ENCODE data around the gene TBL3.
A peak's percentile ranks its signal among the peaks of the same experiment; 100 is the strongest.

The TBL3 gene

GRCh38 chr16:1990351-1991134 is 18.7 kb downstream of the TBL3 start:
- peak overlapping the region; percentile 80 for H3K4me3 ChIP-seq (ENCODE audit: low read length)
- H3K27ac ChIP-seq (ENCODE audit: low read length): no peak overlapping the region
- peaks cover 17% of the 10 kb centered on the region; the same call in 1 of the 2 replicates for H3K4me1 ChIP-seq (ENCODE audit: insufficient read depth, low read length)

DNA sequence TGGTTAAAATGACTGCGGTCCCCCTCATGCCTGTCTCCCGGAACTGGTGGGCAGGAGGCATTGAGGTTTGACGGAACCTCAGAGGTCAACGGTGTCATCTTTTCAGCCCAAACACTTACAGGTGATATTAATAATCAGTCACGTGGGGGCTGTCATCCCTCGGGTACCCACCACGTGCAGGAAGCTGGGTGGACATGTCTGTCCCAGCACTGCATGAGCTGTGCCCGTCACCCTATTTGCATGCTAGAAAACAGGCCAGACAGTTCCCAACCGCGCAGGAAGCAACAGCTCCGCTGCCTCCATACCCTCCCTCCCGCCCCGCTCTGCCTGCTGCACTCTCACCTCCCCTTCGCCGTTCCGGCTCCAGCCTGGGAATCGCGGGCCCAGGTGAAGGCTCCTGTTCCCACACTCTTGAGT is 19.3 kb downstream of the TBL3 start:
- peaks cover 17% of the 10 kb centered on the region; the same call in 1 of the 2 replicates for H3K4me1 ChIP-seq (ENCODE audit: insufficient read depth, low read length)
- no peaks in the 10 kb centered on the region for H3K9me3 ChIP-seq (ENCODE audit: insufficient read depth, low read depth, low read length)
- H3K9ac ChIP-seq (ENCODE audit: low read depth, low read length): peak overlapping the region; percentile 68; the same call in 1 of the 2 replicates
- peaks cover 10% of the 10 kb centered on the region for H3K36me3 ChIP-seq (ENCODE audit: insufficient read depth, low read depth, low read length)
- no peak overlapping the region for H3K27ac ChIP-seq (ENCODE audit: low read length)
- peak overlapping the region; percentile 80 for H3K4me3 ChIP-seq (ENCODE audit: low read length)
- H3K27me3 ChIP-seq (ENCODE audit: insufficient read depth, low read length): peaks cover 44% of the 10 kb centered on the region

More at GRCh38 chr16:1990351-1991134, 18.7 kb downstream of the TBL3 start:
- Histone ChIP-seq H3K27me3 (ENCODE audit: insufficient read depth, low read length) (peaks cover 44% of the 10 kb centered on the region), H3K9ac (ENCODE audit: low read depth, low read length) (peak overlapping the region; percentile 68; the same call in 1 of the 2 replicates), H3K36me3 (ENCODE audit: insufficient read depth, low read depth, low read length) (peaks cover 16% of the 10 kb centered on the region), H3K9me3 (ENCODE audit: insufficient read depth, low read depth, low read length) (no peaks in the 10 kb centered on the region)

DNA sequence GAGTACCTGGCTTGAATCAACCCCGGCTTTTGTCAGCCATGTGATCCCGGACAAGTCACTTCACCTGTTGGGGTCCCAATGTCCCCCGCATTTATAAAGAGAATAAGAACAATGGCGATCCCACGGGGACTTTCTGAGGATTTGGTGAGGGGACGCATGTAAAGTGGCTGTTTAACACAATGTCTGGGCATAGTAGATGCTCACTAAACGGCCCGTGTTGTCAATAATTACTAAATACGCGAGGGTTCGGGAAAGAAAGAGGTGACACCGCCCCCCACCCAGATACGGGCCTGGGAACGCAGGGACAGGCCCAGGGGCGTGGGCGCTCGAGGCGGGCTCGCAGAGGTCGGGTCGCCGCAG is 19.7 kb downstream of the TBL3 start:
- Histone ChIP-seq H3K27me3 (ENCODE audit: insufficient read depth, low read length) (peaks cover 44% of the 10 kb centered on the region), H3K36me3 (ENCODE audit: insufficient read depth, low read depth, low read length) (peaks cover 5% of the 10 kb centered on the region), H3K27ac (ENCODE audit: low read length) (no peak overlapping the region), H3K9ac (ENCODE audit: low read depth, low read length) (no peak overlapping the region), H3K4me3 (ENCODE audit: low read length) (peak overlapping the region; percentile 80; the same call in 1 of the 2 replicates), H3K4me1 (ENCODE audit: insufficient read depth, low read length) (peaks cover 17% of the 10 kb centered on the region; the same call in 1 of the 2 replicates), H3K9me3 (ENCODE audit: insufficient read depth, low read depth, low read length) (no peaks in the 10 kb centered on the region)

GRCh38 chr16:1991948-1992703 is 20.3 kb downstream of the TBL3 start:
- peak overlapping the region; percentile 80; the same call in 1 of the 2 replicates for H3K4me3 ChIP-seq (ENCODE audit: low read length)
- peak overlapping the region; percentile 59; the same call in 1 of the 2 replicates for H3K9ac ChIP-seq (ENCODE audit: low read depth, low read length)
- H3K36me3 ChIP-seq (ENCODE audit: insufficient read depth, low read depth, low read length): peaks cover 6% of the 10 kb centered on the region
- H3K27me3 ChIP-seq (ENCODE audit: insufficient read depth, low read length): peaks cover 44% of the 10 kb centered on the region
- peaks cover 17% of the 10 kb centered on the region; the same call in 1 of the 2 replicates for H3K4me1 ChIP-seq (ENCODE audit: insufficient read depth, low read length)
- no peaks in the 10 kb centered on the region for H3K9me3 ChIP-seq (ENCODE audit: insufficient read depth, low read depth, low read length)
- no peak overlapping the region for H3K27ac ChIP-seq (ENCODE audit: low read length)

GRCh38 chr16:1992704-1993317 is 21.0 kb downstream of the TBL3 start:
- peaks cover 13% of the 10 kb centered on the region for H3K36me3 ChIP-seq (ENCODE audit: insufficient read depth, low read depth, low read length)
- peaks cover 43% of the 10 kb centered on the region for H3K27me3 ChIP-seq (ENCODE audit: insufficient read depth, low read length)
- no peak overlapping the region for H3K27ac ChIP-seq (ENCODE audit: low read length)
- H3K9ac ChIP-seq (ENCODE audit: low read depth, low read length): peak overlapping the region; percentile 59; the same call in 1 of the 2 replicates
- H3K4me3 ChIP-seq (ENCODE audit: low read length): peak overlapping the region; percentile 56; the same call in 1 of the 2 replicates
- H3K9me3 ChIP-seq (ENCODE audit: insufficient read depth, low read depth, low read length): no peaks in the 10 kb centered on the region
- H3K4me1 ChIP-seq (ENCODE audit: insufficient read depth, low read length): peaks cover 17% of the 10 kb centered on the region; the same call in 1 of the 2 replicates

DNA sequence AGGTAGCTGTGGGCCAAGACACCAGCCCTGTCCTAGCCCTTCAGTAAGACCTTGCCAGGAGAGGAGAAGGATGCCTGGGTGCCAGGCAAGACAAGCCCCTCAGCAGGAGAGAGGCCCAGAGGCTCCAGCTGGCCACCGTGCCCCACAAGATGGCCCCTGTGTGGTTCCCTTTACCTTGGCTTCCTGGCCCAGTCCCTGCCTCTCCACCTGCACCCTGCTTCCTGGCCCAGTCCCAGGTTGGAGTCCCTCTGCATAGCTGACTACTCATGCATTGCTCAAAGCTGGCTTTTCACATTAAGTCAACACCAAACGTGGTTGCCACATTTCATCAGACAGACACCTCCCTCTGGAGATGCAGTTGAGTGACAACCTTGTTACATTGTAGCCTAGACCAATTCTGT is 21.9 kb downstream of the TBL3 start:
- no peaks in the 10 kb centered on the region for H3K9me3 ChIP-seq (ENCODE audit: insufficient read depth, low read depth, low read length)
- no peak overlapping the region for H3K27ac ChIP-seq (ENCODE audit: low read length)
- peaks cover 34% of the 10 kb centered on the region for H3K27me3 ChIP-seq (ENCODE audit: insufficient read depth, low read length)
- no peak overlapping the region for H3K4me3 ChIP-seq (ENCODE audit: low read length)
- peaks cover 18% of the 10 kb centered on the region for H3K36me3 ChIP-seq (ENCODE audit: insufficient read depth, low read depth, low read length)
- no peak overlapping the region for H3K9ac ChIP-seq (ENCODE audit: low read depth, low read length)
- peaks cover 17% of the 10 kb centered on the region; the same call in 1 of the 2 replicates for H3K4me1 ChIP-seq (ENCODE audit: insufficient read depth, low read length)

- H3K36me3 ChIP-seq (ENCODE audit: insufficient read depth, low read depth, low read length): peaks cover 57% of the 10 kb centered on the region
- H3K9ac ChIP-seq (ENCODE audit: low read depth, low read length): no peak overlapping the region
- no peak overlapping the region for H3K27ac ChIP-seq (ENCODE audit: low read length)
- H3K4me3 ChIP-seq (ENCODE audit: low read length): no peak overlapping the region
- H3K27me3 ChIP-seq (ENCODE audit: insufficient read depth, low read length): peaks cover 7% of the 10 kb centered on the region
- H3K9me3 ChIP-seq (ENCODE audit: insufficient read depth, low read depth, low read length): no peaks in the 10 kb centered on the region
- no peaks in the 10 kb centered on the region for H3K4me1 ChIP-seq (ENCODE audit: insufficient read depth, low read length)
Observed at GRCh38 chr16:1997494-1998359, 25.9 kb downstream of the TBL3 start.

DNA sequence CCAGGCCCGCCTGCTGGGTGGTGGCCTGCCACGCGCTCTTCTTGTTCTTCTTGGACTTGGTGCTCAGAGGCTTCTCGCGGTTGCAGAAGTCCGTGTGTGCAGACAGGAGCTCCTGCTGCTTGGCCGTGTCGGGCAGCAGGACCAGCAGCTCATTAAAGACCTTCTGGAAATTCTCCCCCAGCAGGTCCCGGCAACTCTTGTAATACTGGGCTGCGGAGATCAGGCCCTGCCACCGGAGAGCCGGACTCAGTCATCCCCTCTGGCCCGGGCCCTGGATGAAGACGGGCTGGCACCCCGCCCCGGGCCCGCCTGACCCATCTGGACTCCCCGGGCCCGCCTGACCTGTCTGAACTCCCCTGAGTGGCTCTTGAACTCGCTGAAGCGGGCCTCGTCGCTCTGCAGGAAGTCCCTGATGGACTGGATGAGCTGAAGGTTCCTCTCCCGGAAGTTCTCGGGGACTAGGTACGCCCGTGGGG is 26.5 kb downstream of the TBL3 start:
- Histone ChIP-seq H3K4me3 (ENCODE audit: low read length) (no peak overlapping the region), H3K9ac (ENCODE audit: low read depth, low read length) (no peak overlapping the region), H3K27me3 (ENCODE audit: insufficient read depth, low read length) (0 out of 2 replicates have a peak, but pooled peaks cover under 1% of the 10 kb centered on the region), H3K27ac (ENCODE audit: low read length) (no peak overlapping the region), H3K36me3 (ENCODE audit: insufficient read depth, low read depth, low read length) (peaks cover 64% of the 10 kb centered on the region), H3K4me1 (ENCODE audit: insufficient read depth, low read length) (no peaks in the 10 kb centered on the region), H3K9me3 (ENCODE audit: insufficient read depth, low read depth, low read length) (no peaks in the 10 kb centered on the region)

GRCh38 chr16:1998852-1999801 is 27.3 kb downstream of the TBL3 start:
- peaks cover under 1% of the 10 kb centered on the region; the same call in 1 of the 2 replicates for H3K4me1 ChIP-seq (ENCODE audit: insufficient read depth, low read length)
- H3K36me3 ChIP-seq (ENCODE audit: insufficient read depth, low read depth, low read length): peaks cover 66% of the 10 kb centered on the region
- no peaks in the 10 kb centered on the region for H3K27me3 ChIP-seq (ENCODE audit: insufficient read depth, low read length)
- no peak overlapping the region for H3K4me3 ChIP-seq (ENCODE audit: low read length)
- H3K27ac ChIP-seq (ENCODE audit: low read length): no peak overlapping the region
- H3K9me3 ChIP-seq (ENCODE audit: insufficient read depth, low read depth, low read length): no peaks in the 10 kb centered on the region
- H3K9ac ChIP-seq (ENCODE audit: low read depth, low read length): no peak overlapping the region

Measured in iPS-20b (cell line).